Spleen (tissue), 7 donors: ENCODE results near the gene PRG3.

Experiments
- POLR2A ChIP-seq, 3 donors: fragments of 450-650 bp; IDR thresholded peaks; one replicate each; pipeline ENCODE4 v1.5.1; 2017; ENCODE audit warnings: antibody characterized with exemption in 3 of 3, mild to moderate bottlenecking in 1 of 3
- POLR2AphosphoS5 ChIP-seq, 3 donors: sonication (generic); formaldehyde crosslinking; IDR thresholded peaks; one replicate each; pipeline ENCODE4 v1.5.1; 2017; ENCODE audit warnings: antibody characterized with exemption in 3 of 3
- TF ChIP-seq, protein P1 (sequence below), 11 experiments: fragments of 200-600 bp in 7 of 11; fragments of 450-650 bp in 4 of 11; sonication (generic) in 4 of 11; IDR thresholded peaks in 8 of 11; conservative IDR thresholded peaks in 3 of 11; 1 replicate in 7 of 11; 2 replicates in 4 of 11; pipeline versions ENCODE4 v1.4.0 to v1.8.0; 2016 to 2021; ENCODE audit warnings: antibody characterized with exemption in 11 of 11, inconsistent platforms in 4 of 11, mild to moderate bottlenecking in 1 of 11
- donor health status: DM: no; HTN: no; CAD: no; lungs with moderate emphysema.
- donor health status: DM: no; HTN: no; CAD: no.
- donor health status: DM: no; HTN: no; CAD: no.

DNA sequence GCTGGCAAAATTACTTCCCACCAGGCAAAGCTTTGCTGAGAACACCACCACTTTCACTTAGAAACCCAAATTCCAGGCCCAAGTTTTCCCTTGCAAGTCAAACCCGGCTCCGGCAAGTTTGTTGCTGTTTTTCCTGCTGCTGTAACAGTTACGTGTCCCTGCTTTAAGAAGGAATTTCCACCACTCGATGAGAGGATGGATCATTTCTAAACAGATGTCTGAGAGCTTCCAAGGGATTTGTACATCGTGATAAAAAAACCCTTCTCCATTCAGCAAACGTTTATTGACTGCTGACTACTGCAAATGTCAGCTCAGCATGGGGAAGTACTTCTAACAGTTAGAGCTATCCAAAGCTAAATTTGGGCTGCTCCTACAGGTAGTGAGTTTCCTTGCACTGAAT, 23.1 kb downstream of the PRG3 start:
- TF ChIP-seq, protein P1, sequence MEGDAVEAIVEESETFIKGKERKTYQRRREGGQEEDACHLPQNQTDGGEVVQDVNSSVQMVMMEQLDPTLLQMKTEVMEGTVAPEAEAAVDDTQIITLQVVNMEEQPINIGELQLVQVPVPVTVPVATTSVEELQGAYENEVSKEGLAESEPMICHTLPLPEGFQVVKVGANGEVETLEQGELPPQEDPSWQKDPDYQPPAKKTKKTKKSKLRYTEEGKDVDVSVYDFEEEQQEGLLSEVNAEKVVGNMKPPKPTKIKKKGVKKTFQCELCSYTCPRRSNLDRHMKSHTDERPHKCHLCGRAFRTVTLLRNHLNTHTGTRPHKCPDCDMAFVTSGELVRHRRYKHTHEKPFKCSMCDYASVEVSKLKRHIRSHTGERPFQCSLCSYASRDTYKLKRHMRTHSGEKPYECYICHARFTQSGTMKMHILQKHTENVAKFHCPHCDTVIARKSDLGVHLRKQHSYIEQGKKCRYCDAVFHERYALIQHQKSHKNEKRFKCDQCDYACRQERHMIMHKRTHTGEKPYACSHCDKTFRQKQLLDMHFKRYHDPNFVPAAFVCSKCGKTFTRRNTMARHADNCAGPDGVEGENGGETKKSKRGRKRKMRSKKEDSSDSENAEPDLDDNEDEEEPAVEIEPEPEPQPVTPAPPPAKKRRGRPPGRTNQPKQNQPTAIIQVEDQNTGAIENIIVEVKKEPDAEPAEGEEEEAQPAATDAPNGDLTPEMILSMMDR (IDR thresholded peaks at IDR 0.05 in 8 of 11, conservative IDR thresholded peaks at IDR 0.05 in 3 of 11): no peak
- no peak for TF ChIP-seq POLR2A (IDR thresholded peaks at IDR 0.05)
- TF ChIP-seq POLR2AphosphoS5 (IDR thresholded peaks at IDR 0.05): no peak
